Sigmoid colon (tissue), 7 donors: ENCODE results near the gene DHRS4. TPM values are rescaled to one million over a fixed set of nuclear protein-coding genes. Genes with fewer than 3 reads are reported as not detected.
"Not testable (repeated sequence)": the region's sequence is repeated elsewhere in the genome, so short reads cannot be mapped to it uniquely, and the experiment has no call there.

Experiments
- DNase-seq: peaks from one replicate; pipeline ENCODE4 v3.0.0-alpha.2; 2019
- H3K27ac ChIP-seq, 4 donors: fragments of 200-600 bp; sonication (generic); one replicate each; pipeline ENCODE4 v1.5.1; 2016 to 2019; ENCODE audit warnings: mild to moderate bottlenecking in 1 of 4
- H3K27me3 ChIP-seq, 3 donors: fragments of 200-600 bp; sonication (generic); one replicate each; pipeline ENCODE4 v1.5.1; 2019; ENCODE audit warnings: mild to moderate bottlenecking in 1 of 3
- H3K36me3 ChIP-seq, 4 donors: fragments of 200-600 bp; sonication (generic); one replicate each; pipeline ENCODE4 v1.5.1; 2016 to 2019
- H3K4me1 ChIP-seq, 4 donors: fragments of 200-600 bp; sonication (generic); one replicate each; pipeline ENCODE4 v1.5.1; 2017 to 2019
- H3K4me3 ChIP-seq, 4 donors: fragments of 200-600 bp; sonication (generic); one replicate each; pipeline ENCODE4 v1.5.1; 2017 to 2019; ENCODE audit warnings: mild to moderate bottlenecking in 2 of 4, moderate library complexity in 1 of 4
- H3K9me3 ChIP-seq, 4 donors: fragments of 200-600 bp in 3 of 4; sonication (generic) in 3 of 4; one replicate each; pipeline versions ENCODE4 v1.5.1 to v1.6.1; 2013 to 2019
- EP300 ChIP-seq, 4 donors: sonication (generic); formaldehyde crosslinking; IDR thresholded peaks; one replicate each; pipeline ENCODE4 v1.6.1; 2017; ENCODE audit warnings: antibody characterized with exemption in 4 of 4
- POLR2A ChIP-seq, 2 donors: fragments of 450-650 bp; IDR thresholded peaks; one replicate each; pipeline ENCODE4 v1.6.1; 2016; ENCODE audit warnings: antibody characterized with exemption in 2 of 2, mild to moderate bottlenecking in 2 of 2, moderate library complexity in 2 of 2
- POLR2AphosphoS5 ChIP-seq, 4 donors: sonication (generic); formaldehyde crosslinking; IDR thresholded peaks; one replicate each; pipeline ENCODE4 v1.6.1; 2017; ENCODE audit warnings: antibody characterized with exemption in 4 of 4
- WGBS, 2 donors: extraction: QIAGEN DNeasy Blood & Tissue Kit; methylation state at CpG; one replicate each; pipeline ENCODE4 v1.1.7; 2013; 5-methylcytosine and 5-hydroxymethylcytosine counted together
- intact Hi-C: fragments of 100-400 bp; cut with DNase I; formaldehyde crosslinking; loops from one replicate; pipeline ENCODE4 v1.15.1; 2023
- polyA plus RNA-seq, 3 donors: library from polyadenylated mRNA; stranded (reverse); fragments of 200-250 nt; gene quantifications; one replicate each; pipeline ENCODE4 v1.2.3, GENCODE V29; 2013
- total RNA-seq, 4 donors: library from RNA; depleted of rRNA; stranded (reverse); fragments of >200 nt; gene quantifications; one replicate each; pipeline ENCODE4 v1.1.0, GENCODE V29; 2016
- TF ChIP-seq, protein P1 (sequence below), 4 experiments: fragments of 450-650 bp in 3 of 4; fragments of 200-600 bp in 1 of 4; IDR thresholded peaks; one replicate each; pipeline ENCODE4 v1.5.1; 2016 to 2019; ENCODE audit warnings: antibody characterized with exemption in 4 of 4, mild to moderate bottlenecking in 3 of 4, moderate library complexity in 2 of 4
- donor health status: healthy with polysubstance abuse.
- donor health status: Bipolar disorder and iron deficiency.
- donor health status: healthy.

The DHRS4 gene
- total and polyA plus RNA-seq, 7 donors: 23.8 to 87.1 (median 52.4) TPM

DNA sequence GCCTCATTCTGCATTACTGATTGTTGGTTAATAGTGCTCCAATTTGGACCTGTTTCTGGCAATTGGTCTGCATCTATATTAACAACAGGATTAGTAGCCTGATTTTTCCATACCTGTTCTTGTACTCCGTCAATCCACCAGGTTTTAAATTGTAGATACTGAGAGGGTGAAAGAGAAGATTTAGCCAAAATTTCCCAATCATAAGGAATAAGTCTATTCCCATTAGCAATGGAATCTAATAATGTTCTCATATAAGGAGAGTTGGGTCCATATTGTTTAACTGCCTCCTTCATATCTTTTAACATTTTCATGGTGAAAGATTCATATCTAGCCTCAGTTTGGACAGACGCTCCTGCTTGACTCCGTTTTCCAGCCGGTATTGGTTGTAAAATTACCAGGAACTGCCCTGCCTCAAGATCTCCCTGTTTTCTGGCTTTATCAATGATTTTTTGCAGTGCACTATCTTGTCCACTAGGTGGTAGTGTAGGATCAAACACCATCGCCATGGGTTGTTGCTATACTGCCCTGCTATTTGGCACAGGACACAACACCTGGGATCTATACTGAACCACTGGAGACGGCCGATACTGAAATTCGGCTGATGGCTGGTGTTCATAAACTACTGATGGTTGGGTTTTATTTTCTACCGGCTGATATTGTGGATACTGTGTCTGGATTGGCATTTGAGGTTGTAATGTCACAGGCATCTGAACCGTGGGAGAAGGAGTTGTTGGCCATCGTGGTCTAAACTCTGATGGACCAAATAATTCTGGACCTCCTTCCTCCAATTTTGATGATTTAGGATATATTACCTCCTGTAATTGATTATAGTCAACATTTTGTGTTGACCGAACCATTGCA lies 60.3 kb downstream of the DHRS4 start:
- intact Hi-C loops: loop anchor here (1.0 to 10.0 kb wide), 4 partner anchors 22 to 379 kb away; partner anchors contain the start of gene DHRS2
- WGBS, 2 donors: 23 to 31% methylated on average over 12 of the region's 12 CpGs
- peak; percentile 72 for DNase-seq
- Histone ChIP-seq H3K27ac (no peak overlapping the region), H3K27me3 (no peaks in the 10 kb centered on the region), H3K36me3 (no peaks in the 10 kb centered on the region), H3K4me1 (peaks cover 0 to 4% (median 2%) of the 10 kb centered on the region in 4 donors), H3K9me3 (no peaks in the 10 kb centered on the region), H3K4me3 (no peak overlapping the region)
- TF ChIP-seq, protein P1, sequence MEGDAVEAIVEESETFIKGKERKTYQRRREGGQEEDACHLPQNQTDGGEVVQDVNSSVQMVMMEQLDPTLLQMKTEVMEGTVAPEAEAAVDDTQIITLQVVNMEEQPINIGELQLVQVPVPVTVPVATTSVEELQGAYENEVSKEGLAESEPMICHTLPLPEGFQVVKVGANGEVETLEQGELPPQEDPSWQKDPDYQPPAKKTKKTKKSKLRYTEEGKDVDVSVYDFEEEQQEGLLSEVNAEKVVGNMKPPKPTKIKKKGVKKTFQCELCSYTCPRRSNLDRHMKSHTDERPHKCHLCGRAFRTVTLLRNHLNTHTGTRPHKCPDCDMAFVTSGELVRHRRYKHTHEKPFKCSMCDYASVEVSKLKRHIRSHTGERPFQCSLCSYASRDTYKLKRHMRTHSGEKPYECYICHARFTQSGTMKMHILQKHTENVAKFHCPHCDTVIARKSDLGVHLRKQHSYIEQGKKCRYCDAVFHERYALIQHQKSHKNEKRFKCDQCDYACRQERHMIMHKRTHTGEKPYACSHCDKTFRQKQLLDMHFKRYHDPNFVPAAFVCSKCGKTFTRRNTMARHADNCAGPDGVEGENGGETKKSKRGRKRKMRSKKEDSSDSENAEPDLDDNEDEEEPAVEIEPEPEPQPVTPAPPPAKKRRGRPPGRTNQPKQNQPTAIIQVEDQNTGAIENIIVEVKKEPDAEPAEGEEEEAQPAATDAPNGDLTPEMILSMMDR (IDR thresholded peaks at IDR 0.05): peak; percentile 88 to 94 (median 93)
- no peak for TF ChIP-seq POLR2AphosphoS5 (IDR thresholded peaks at IDR 0.05)
- TF ChIP-seq POLR2A (IDR thresholded peaks at IDR 0.05): no peak
- no peak for TF ChIP-seq EP300 (IDR thresholded peaks at IDR 0.05)

DNA sequence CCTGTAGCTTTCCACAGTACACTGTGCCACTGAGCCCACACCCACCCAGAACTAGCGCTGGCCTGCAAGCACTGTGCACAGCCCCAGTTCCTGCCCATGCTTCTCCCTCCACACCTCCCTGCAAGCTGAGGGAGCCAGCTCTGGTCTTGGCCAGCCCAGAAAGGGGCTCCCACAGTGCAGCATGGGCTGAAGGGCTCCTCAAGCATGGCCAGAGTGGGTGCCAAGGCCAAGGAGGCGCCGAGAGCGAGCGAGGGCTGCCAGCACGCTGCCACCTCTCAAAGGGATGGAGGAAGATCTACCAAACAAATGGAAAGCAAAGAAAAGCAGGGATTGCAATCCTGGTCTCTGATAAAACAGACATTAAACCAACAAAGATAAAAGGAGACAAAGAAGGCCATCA lies 62.2 kb downstream of the DHRS4 start:
- not testable (repeated sequence) for H3K36me3 ChIP-seq, H3K4me1 ChIP-seq, DNase-seq, H3K9me3 ChIP-seq, H3K4me3 ChIP-seq, H3K27me3 ChIP-seq, H3K27ac ChIP-seq
- WGBS, 2 donors: 97 to 98% methylated on average over 6 of the region's 6 CpGs
- intact Hi-C loops: loop anchor here (10.0 kb wide), 1 partner anchor 381 kb away; the partner anchor contains the start of gene DHRS2

Other genes with a start within 250 kb of the DHRS4 start
- gene DHRS4L2, start 35.2 kb downstream of the DHRS4 start, total RNA-seq: 10 to 100 TPM in 3 of 4 donors, 1 to 10 TPM in 1; 8.0 to 20.0 (median 17.6) TPM
- 10 to 100 TPM; 57.1 to 62.7 (median 57.6) TPM for gene DHRS4L2, start 35.2 kb downstream of the DHRS4 start, polyA plus RNA-seq
- gene CARMIL3, start 98.2 kb downstream of the DHRS4 start, total RNA-seq: 1 to 10 TPM in 2 of 4 donors, under 1 TPM in 2; 0.14 to 3.3 (median 0.62) TPM
- 1 to 10 TPM in 1 of 3 donors, under 1 TPM in 2; under 0.01 to 1.7 (median 0.23) TPM for gene CARMIL3, start 98.2 kb downstream of the DHRS4 start, polyA plus RNA-seq
- gene CPNE6, start 117.8 kb downstream of the DHRS4 start, total RNA-seq: 1 to 10 TPM in 3 of 4 donors, not detected in 1; 1.8 to 3.3 (median 2.9) TPM
- under 1 TPM in 1 of 3 donors, not detected in 2; 0.42 TPM for gene CPNE6, start 117.8 kb downstream of the DHRS4 start, polyA plus RNA-seq
- 10 to 100 TPM in 2 of 4 donors, 1 to 10 TPM in 2; 7.1 to 12.2 (median 9.2) TPM for gene PCK2, start 140.5 kb downstream of the DHRS4 start, total RNA-seq
- gene PCK2, start 140.5 kb downstream of the DHRS4 start, polyA plus RNA-seq: 100 to 1,000 TPM in 1 of 3 donors, 10 to 100 TPM in 2; 66.1 to 109 (median 99.5) TPM
- 10 to 100 TPM; 37.7 to 82.9 (median 54.8) TPM for gene DCAF11, start 161.0 kb downstream of the DHRS4 start, total RNA-seq
- gene DCAF11, start 161.0 kb downstream of the DHRS4 start, polyA plus RNA-seq: 10 to 100 TPM; 70.9 to 79.8 (median 75.1) TPM
- gene NRL, start 161.2 kb downstream of the DHRS4 start, total RNA-seq: 1 to 10 TPM in 2 of 4 donors, under 1 TPM in 2; 0.71 to 2.2 (median 1.4) TPM
- 1 to 10 TPM; 1.2 to 2.9 (median 1.8) TPM for gene NRL, start 161.2 kb downstream of the DHRS4 start, polyA plus RNA-seq
- gene FITM1, start 176.9 kb downstream of the DHRS4 start, total RNA-seq: under 1 TPM in 1 of 4 donors, not detected in 3; 0.33 TPM
- 1 to 10 TPM in 1 of 3 donors, not detected in 2; 1.8 TPM for gene FITM1, start 176.9 kb downstream of the DHRS4 start, polyA plus RNA-seq
- 100 to 1,000 TPM; 129 to 186 (median 152) TPM for gene PSME1, start 182.4 kb downstream of the DHRS4 start, total RNA-seq
- 100 to 1,000 TPM; 309 to 438 (median 416) TPM for gene PSME1, start 182.4 kb downstream of the DHRS4 start, polyA plus RNA-seq
- gene EMC9, start 187.8 kb downstream of the DHRS4 start, total RNA-seq: 10 to 100 TPM in 3 of 4 donors, 1 to 10 TPM in 1; 5.0 to 20.9 (median 12.9) TPM
- gene EMC9, start 187.8 kb downstream of the DHRS4 start, polyA plus RNA-seq: 10 to 100 TPM; 20.6 to 37.2 (median 30.8) TPM
- 10 to 100 TPM; 26.2 to 43.5 (median 34.5) TPM for gene PSME2, start 192.8 kb downstream of the DHRS4 start, total RNA-seq
- gene PSME2, start 192.8 kb downstream of the DHRS4 start, polyA plus RNA-seq: 100 to 1,000 TPM; 228 to 485 (median 356) TPM
- 10 to 100 TPM; 20.2 to 38.4 (median 29.7) TPM for gene RNF31, start 193.7 kb downstream of the DHRS4 start, total RNA-seq
- 10 to 100 TPM; 13.6 to 57.8 (median 37.8) TPM for gene RNF31, start 193.7 kb downstream of the DHRS4 start, polyA plus RNA-seq
- 100 to 1,000 TPM in 1 of 4 donors, 10 to 100 TPM in 3; 54.6 to 103 (median 56.1) TPM for gene IRF9, start 207.5 kb downstream of the DHRS4 start, total RNA-seq
- 100 to 1,000 TPM in 1 of 3 donors, 10 to 100 TPM in 2; 46.2 to 115 (median 51.8) TPM for gene IRF9, start 207.5 kb downstream of the DHRS4 start, polyA plus RNA-seq
- 10 to 100 TPM in 2 of 4 donors, 1 to 10 TPM in 2; 4.6 to 24.1 (median 8.3) TPM for gene REC8, start 218.3 kb downstream of the DHRS4 start, total RNA-seq
- 10 to 100 TPM in 1 of 3 donors, 1 to 10 TPM in 2; 1.8 to 21.7 (median 2.5) TPM for gene REC8, start 218.3 kb downstream of the DHRS4 start, polyA plus RNA-seq
- 10 to 100 TPM; 11.0 to 37.1 (median 13.2) TPM for gene IPO4, start 235.0 kb downstream of the DHRS4 start, total RNA-seq
- 10 to 100 TPM in 1 of 3 donors, 1 to 10 TPM in 2; 3.0 to 24.4 (median 5.4) TPM for gene IPO4, start 235.0 kb downstream of the DHRS4 start, polyA plus RNA-seq
- 10 to 100 TPM; 29.6 to 36.9 (median 34.7) TPM for gene TM9SF1, start 241.7 kb downstream of the DHRS4 start, total RNA-seq
- 10 to 100 TPM in 2 of 3 donors, 1 to 10 TPM in 1; 7.9 to 37.2 (median 10.8) TPM for gene TM9SF1, start 241.7 kb downstream of the DHRS4 start, polyA plus RNA-seq